ENCODE results near the gene PKNOX2.

Gene PKNOX2

DNA sequence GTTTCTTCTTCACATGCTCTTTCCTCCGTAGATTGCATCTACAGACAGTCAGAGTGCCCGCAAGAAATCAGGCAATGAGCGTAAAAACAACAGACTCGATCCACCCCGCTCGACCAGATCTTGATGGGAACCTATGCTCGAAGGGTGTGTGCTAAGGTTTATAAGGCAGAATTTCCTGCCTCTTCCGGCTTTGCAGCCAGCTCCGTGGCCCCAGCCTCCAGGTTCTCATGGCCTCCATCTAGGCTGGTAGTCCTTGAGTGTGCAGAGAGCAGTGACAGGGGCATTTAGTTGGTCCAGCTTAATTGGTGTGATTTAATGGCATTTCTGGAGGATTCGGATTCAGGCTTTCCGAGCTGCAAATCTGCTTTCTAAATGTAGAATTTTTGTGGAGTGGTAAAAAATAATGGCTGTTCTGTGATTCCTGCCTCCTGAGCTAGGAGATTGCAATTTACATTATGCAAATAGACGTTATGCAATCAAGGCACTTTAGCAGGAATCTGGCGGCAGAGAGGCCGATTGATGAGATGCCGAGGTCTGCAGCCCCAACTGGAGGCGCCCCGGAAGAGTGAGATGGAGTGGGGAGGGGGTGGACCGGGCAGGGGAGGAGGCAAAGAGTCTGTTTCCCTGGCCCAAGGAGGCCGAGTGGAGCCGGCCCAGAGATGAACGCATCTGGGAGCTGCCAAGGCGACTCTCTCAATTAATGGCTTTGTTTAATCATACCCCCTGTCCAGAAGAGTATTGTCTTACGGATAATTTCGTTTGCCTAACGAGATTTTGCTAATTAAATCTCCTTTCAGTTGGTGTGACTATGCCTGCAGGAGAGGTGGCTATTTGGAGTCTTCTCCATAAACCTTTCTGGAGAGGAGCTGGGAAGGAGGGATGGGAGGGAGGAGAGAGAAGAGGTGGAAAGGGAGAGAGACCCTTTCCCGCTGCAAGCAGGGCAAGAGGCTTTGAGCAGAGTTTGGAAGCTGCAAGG lies 75.3 kb downstream of the PKNOX2 start:
- no peak for TF ChIP-seq CTCF (IDR thresholded peaks at IDR 0.05; ENCODE audit: borderline replicate concordance, insufficient read depth, low read depth, low read length)
- no peak overlapping the region for H3K4me3 ChIP-seq (ENCODE audit: low read depth, low read length)

DNA sequence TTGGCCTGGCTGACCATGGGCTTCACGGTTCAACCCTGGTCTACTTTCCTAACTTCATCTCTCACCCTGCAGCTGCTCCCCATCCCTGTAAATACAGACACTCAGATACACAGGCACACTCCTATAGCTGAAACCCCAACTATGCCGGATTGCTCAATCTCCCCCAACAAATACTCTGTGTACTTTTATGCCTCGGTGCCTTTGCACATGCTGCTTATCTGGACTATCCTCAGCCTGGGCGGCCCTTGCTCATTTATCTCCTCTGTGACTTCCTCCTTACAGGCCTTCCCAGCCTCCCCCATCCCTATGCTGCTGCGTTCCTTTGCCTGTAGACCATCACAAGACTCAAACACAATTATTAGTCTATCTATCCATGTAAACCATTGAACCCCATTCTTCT lies 76.6 kb downstream of the PKNOX2 start:
- no peak for TF ChIP-seq CTCF (IDR thresholded peaks at IDR 0.05; ENCODE audit: borderline replicate concordance, insufficient read depth, low read depth, low read length)
- no peak overlapping the region for H3K4me3 ChIP-seq (ENCODE audit: low read depth, low read length)

DNA sequence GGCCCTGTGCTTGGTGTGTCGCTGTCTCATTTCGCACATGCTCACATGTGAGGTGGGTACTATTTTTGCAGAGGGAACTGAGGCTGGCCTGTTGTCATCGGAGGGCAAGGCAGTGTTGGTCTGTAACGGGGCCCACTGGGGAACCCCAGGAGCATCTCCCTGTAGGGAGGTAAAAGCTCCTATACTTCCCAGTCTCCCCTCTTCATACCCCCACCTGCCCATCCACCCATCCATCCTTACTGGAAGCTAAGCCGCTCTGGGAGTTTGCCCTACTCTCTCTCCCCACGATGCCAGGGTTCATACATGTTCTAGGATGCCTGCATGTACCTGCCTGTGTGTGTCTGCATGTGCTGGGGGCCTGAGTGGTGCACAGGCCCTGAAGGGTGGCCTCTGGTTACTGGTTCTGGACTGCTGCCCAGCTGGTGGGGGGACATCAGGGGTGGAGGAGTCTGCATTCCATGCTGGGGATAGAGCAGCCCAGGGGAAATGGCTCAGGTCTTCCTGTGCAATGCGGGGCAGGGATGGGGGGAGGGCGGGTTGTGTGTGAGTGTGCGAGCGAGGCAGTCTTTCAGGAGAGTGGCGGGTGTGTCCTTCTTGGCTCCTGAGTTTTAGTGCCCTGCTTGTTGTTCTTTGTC lies 77.7 kb downstream of the PKNOX2 start:
- no peak for TF ChIP-seq CTCF (IDR thresholded peaks at IDR 0.05; ENCODE audit: borderline replicate concordance, insufficient read depth, low read depth, low read length)
- no peak overlapping the region for H3K4me3 ChIP-seq (ENCODE audit: low read depth, low read length)

DNA sequence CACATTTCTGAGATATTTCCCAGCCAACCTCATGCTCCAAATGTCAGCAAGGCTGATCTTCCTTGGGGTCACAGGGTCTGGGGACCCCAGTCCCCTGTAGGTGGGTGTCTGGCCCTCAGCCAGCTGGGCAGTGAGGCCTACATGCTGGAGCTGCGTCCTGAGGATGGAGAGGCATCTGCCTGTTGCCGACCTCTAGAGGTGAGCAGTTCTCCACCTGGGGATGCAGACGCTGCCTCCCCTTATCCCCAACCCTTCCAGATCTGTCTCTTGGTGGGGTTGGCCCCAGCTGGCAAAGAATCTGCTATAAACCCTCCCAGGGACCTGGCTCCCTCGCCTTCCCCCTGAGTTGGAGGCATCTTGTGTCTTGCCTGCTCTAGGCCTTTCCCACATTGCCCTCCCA lies 79.6 kb downstream of the PKNOX2 start:
- TF ChIP-seq CTCF (IDR thresholded peaks at IDR 0.05; ENCODE audit: borderline replicate concordance, insufficient read depth, low read depth, low read length), result no peak
- no peak overlapping the region for H3K4me3 ChIP-seq (ENCODE audit: low read depth, low read length)

GRCh38 chr11:125245299-125245698 lies 80.7 kb downstream of the PKNOX2 start:
- TF ChIP-seq CTCF (IDR thresholded peaks at IDR 0.05; ENCODE audit: borderline replicate concordance, insufficient read depth, low read depth, low read length), result no peak

DNA sequence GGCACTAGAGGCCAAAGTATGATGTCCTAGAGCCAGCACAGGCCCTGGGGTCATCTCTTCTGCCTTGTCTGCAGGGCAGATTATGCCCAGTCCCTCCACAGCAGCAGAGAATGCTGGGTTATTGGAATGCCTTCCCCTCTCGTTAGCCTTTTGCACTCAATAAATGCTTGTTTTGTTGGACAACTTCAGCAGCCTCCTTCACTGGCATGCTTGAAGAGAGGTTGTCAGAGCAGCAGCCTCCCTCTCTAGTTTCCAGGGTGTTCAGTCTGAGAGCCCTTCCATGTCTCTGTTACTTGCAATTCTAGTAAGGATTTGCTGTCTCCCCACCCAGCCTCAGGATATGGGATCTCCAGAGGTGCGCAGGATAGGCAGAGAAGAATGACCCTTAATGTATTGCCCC lies 82.9 kb downstream of the PKNOX2 start:
- TF ChIP-seq CTCF (IDR thresholded peaks at IDR 0.05; ENCODE audit: borderline replicate concordance, insufficient read depth, low read depth, low read length), result no peak
- H3K4me3 ChIP-seq (ENCODE audit: low read depth, low read length), result no peak overlapping the region

More at GRCh38 chr11:125245299-125245698, 80.7 kb downstream of the PKNOX2 start:
- no peak overlapping the region for H3K4me3 ChIP-seq (ENCODE audit: low read depth, low read length)

Measured in GM12875 (cell line).